HG03108 (cell line): ENCODE data around the gene GPR35.
A peak's percentile ranks its signal among the peaks of the same experiment; 100 is the strongest.
"Not testable (repeated sequence)": the region's sequence is repeated elsewhere in the genome, so short reads cannot be mapped to it uniquely, and the experiment has no call there.

ENCODE experiments used
- ATAC-seq: cut with Tn5 transposase; IDR thresholded peaks from one replicate; pipeline ENCODE4 v1.9.1; 2021; ENCODE audit warnings: moderate library complexity; ENCODE audit not compliant: unreplicated experiment

The GPR35 gene

GRCh38 chr2:240650254-240650965 lies 25.1 kb downstream of the GPR35 start:
- ATAC-seq: no peak

GRCh38 chr2:240651185-240651584 lies 25.9 kb downstream of the GPR35 start:
- no peak for ATAC-seq

GRCh38 chr2:240655931-240656886 lies 30.9 kb downstream of the GPR35 start:
- ATAC-seq: peak; percentile 80

GRCh38 chr2:240659883-240660282 lies 34.6 kb downstream of the GPR35 start:
- ATAC-seq: not testable (repeated sequence)

- no peak for ATAC-seq
Observed at GRCh38 chr2:240662681-240663080, 37.4 kb downstream of the GPR35 start.

GRCh38 chr2:240663546-240664190 lies 38.4 kb downstream of the GPR35 start:
- ATAC-seq: no peak

GRCh38 chr2:240664622-240665021 lies 39.3 kb downstream of the GPR35 start:
- ATAC-seq: no peak

- ATAC-seq: no peak
Observed at GRCh38 chr2:240670402-240670801, 45.1 kb downstream of the GPR35 start.

GRCh38 chr2:240670950-240671349 lies 45.7 kb downstream of the GPR35 start:
- ATAC-seq: no peak

- ATAC-seq: no peak
Observed at GRCh38 chr2:240672076-240672700, 46.9 kb downstream of the GPR35 start.

GRCh38 chr2:240672701-240673190 lies 47.5 kb downstream of the GPR35 start:
- no peak for ATAC-seq

- not testable (repeated sequence) for ATAC-seq
Observed at GRCh38 chr2:240674461-240675184, 49.3 kb downstream of the GPR35 start.

- not testable (repeated sequence) for ATAC-seq
Observed at GRCh38 chr2:240675345-240675744, 50.1 kb downstream of the GPR35 start.

GRCh38 chr2:240678043-240678442 lies 52.8 kb downstream of the GPR35 start:
- not testable (repeated sequence) for ATAC-seq

- not testable (repeated sequence) for ATAC-seq
Observed at GRCh38 chr2:240678909-240679308, 53.6 kb downstream of the GPR35 start.

- not testable (repeated sequence) for ATAC-seq
Observed at GRCh38 chr2:240680185-240680584, 54.9 kb downstream of the GPR35 start.
